Skeletal muscle satellite cell (primary cell): ENCODE data around the gene KCND1.
A peak's percentile ranks its signal among the peaks of the same experiment; 100 is the strongest.

Experiments used
- H3K27me3 ChIP-seq: 2 replicates; pipeline ENCODE4 v1.7.0; 2013; ENCODE audit warnings: low read length; ENCODE audit not compliant: control insufficient read depth, insufficient read depth
- H3K36me3 ChIP-seq: 2 replicates; pipeline ENCODE4 v1.7.0; 2013; ENCODE audit warnings: mild to moderate bottlenecking, control low read depth, low read length; ENCODE audit not compliant: insufficient read depth
- H3K4me1 ChIP-seq: 2 replicates; pipeline ENCODE4 v1.7.0; 2013; ENCODE audit warnings: low read length; ENCODE audit not compliant: control insufficient read depth, insufficient read depth
- H3K4me2 ChIP-seq: 2 replicates; pipeline ENCODE4 v1.7.0; 2013; ENCODE audit warnings: mild to moderate bottlenecking, low read length
- H3K4me3 ChIP-seq: 2 replicates; pipeline ENCODE4 v1.7.0; 2013; ENCODE audit warnings: low read length
- H3K9ac ChIP-seq: 2 replicates; pipeline ENCODE4 v1.7.0; 2013; ENCODE audit warnings: mild to moderate bottlenecking, low read depth, low read length, moderate library complexity
- H3K9me3 ChIP-seq: replicated peaks from 2 replicates; pipeline ENCODE4 v1.7.0; 2013; ENCODE audit warnings: mild to moderate bottlenecking, control low read depth, low read length

KCND1 gene

DNA sequence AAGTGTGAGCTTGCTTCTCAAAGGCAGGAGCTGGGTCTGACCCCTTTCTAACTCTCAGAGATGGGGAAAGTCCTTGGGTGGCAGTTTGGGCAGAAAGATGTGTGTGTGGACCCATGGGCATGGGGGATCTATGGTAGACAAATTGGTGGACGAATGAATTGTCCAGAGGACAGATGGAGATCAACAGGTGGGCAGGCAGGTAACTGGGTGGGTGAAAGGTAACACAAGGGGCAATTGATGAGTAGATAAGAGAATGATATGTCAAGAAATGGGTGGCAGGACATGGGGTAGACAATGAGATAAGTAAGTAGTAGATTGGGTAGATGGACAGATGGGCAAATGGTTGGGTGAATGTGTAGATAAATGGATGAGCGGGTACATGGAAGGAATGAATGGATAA is 2.9 kb upstream of the KCND1 start:
- peaks cover 13% of the 10 kb centered on the region for H3K36me3 ChIP-seq
- no peak overlapping the region for H3K9ac ChIP-seq
- H3K27me3 ChIP-seq = no peaks in the 10 kb centered on the region
- H3K4me3 ChIP-seq = no peak overlapping the region
- peaks cover 14% of the 10 kb centered on the region for H3K4me1 ChIP-seq
- no peak overlapping the region for H3K4me2 ChIP-seq
- H3K9me3 ChIP-seq = no peaks in the 10 kb centered on the region

DNA sequence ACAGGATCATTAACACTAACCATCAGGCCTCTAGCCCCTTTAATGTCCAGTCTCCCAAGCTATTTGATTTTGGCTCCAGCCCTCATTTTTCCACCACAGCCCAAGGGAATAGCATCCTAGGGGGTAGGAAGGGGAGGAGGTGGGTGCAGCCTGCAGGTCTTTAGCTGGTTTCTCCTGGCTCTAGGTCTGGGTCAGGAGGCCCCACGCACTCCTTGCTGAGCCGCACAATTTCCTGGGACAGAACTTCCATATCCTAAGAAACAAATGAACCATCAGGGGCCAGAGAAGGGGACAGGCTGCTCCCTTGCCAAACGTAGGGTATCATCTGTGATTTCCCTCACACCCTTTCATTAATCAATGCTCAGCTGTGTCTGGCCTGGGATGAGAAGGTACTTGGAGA is 2.4 kb upstream of the KCND1 start:
- H3K27me3 ChIP-seq = no peaks in the 10 kb centered on the region
- H3K9ac ChIP-seq = no peak overlapping the region
- no peaks in the 10 kb centered on the region for H3K9me3 ChIP-seq
- H3K36me3 ChIP-seq = peaks cover 13% of the 10 kb centered on the region
- H3K4me2 ChIP-seq = no peak overlapping the region
- H3K4me1 ChIP-seq = peaks cover 14% of the 10 kb centered on the region
- H3K4me3 ChIP-seq = no peak overlapping the region

DNA sequence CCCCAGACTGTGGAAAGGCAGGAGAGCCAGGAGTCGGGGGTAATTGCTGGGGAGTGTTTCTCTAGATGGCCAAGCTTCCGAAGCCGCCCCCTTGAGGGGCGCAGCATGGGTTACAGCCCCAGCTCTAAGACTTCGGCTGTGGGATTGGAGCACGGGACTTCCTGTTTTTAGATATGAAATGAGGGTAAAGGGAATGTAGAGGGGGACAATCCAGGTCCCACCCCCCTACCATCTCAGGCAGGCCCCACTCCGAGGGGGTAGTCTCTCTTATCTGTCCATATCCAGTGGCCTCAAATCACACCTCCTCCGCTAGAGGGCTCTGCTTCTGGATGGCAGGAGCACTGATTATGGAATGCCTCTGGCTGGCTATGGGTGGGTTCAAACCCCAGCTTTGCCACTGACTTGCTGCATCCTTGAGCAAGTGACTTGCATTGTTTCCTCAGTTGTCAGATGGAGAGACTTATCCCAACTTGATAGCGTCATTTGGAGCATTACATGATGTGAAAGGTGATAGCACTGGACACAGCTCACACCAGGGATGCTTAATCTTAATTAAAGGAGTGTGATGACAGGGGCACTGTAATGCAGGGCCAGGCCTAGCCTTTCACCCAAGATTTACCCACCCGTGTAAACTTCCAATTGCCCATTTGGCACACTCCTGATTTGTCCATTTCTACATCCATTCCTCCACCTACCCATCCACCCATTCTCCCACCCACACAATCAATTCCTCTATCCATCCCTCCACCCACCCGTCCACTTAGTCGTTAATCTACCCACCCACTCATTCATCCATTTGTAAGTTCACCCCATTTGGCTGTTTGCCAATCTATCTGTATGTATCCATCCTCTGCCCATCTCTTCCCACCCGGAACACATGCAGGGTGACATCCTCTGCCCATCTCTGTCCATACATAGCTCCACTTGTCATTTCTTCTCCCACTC is 848 bp upstream of the KCND1 start:
- H3K9ac ChIP-seq = no peak overlapping the region
- H3K27me3 ChIP-seq = no peaks in the 10 kb centered on the region
- no peaks in the 10 kb centered on the region for H3K9me3 ChIP-seq
- peak overlapping the region; percentile 71 for H3K4me2 ChIP-seq
- peak overlapping the region; percentile 43 for H3K4me3 ChIP-seq
- peaks cover 18% of the 10 kb centered on the region for H3K4me1 ChIP-seq
- peaks cover 6% of the 10 kb centered on the region for H3K36me3 ChIP-seq

DNA sequence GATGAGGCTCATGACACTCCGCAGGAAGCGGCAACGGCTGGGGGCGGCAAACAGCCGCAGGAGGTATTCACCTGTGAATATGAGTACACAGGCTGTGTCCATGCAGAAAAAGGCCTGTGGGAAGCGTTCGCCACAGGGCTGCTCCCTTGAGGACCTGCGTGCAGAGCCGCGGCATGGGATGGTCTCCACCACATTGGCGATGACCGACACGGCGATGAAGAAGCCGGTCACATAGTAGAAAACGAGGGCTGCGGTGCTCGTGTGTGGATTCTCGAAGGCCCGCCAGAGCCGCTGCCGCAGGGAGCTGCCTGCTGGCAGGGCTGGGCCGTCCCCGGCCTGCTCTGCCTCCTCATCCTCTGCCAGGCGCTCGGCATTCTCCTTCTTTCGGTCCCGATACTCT is 2.2 kb downstream of the KCND1 start:
- Histone ChIP-seq H3K9me3 (no peaks in the 10 kb centered on the region), H3K4me2 (no peak overlapping the region), H3K4me1 (peaks cover 25% of the 10 kb centered on the region), H3K9ac (no peak overlapping the region), H3K27me3 (no peaks in the 10 kb centered on the region), H3K4me3 (no peak overlapping the region), H3K36me3 (no peaks in the 10 kb centered on the region)

DNA sequence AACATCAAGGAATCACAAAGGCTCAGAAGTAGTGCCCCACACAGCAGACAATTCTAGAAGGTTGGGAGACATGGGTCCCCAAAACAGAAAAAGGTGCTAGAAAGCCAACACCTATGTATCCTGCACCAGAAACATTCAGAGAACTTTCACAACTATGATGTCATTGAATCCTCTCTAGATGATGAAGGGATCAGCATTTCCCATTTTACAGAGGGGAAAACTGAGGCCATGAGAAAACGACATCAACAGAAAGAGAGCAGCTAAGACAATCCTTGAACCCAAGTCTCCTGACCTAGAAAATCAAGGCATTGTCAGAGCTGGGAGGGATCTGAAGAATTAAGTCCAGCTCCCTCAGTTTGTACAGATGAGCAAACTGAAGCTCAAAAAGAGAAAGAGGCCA is 3.3 kb downstream of the KCND1 start:
- Histone ChIP-seq H3K4me3 (no peak overlapping the region), H3K4me1 (peaks cover 25% of the 10 kb centered on the region), H3K36me3 (no peaks in the 10 kb centered on the region), H3K9me3 (no peaks in the 10 kb centered on the region), H3K9ac (no peak overlapping the region), H3K4me2 (no peak overlapping the region), H3K27me3 (no peaks in the 10 kb centered on the region)

DNA sequence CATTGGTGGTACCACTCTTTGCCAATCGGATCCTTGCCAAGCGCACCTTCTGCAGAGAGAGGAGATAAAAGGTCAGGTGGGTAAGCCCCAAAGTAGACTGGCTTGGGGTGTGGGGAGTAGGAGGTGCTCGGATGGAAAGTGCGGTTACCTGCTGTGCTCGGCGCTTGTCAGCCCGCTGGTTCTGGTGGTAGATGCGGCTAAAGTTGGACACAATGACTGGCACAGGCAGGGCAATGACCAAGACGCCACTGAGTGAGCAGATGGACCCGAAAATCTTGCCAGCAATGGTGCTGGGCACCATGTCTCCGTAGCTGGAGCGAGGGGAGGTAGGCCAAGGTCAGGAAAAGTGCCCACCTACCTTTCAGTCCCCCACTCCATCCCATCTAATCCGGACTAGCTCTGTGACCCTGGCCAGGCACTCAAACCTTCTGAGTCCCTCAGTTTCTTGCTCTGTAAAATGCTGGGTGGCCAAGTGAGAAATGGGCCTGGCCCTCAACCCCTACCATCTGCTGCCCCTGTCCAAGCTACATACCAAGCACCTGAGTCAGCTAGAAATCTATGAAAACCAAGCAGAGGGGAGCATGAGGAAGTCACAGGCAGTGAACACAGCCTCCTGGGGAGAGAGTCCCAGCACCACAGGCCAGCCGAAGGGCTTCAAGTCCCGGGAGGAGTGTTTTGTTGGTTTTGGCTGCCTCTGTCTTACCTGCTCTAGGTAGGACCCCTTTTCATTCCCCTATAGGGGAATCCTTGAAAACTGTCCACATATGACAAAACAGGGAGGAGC is 4.7 kb downstream of the KCND1 start:
- Histone ChIP-seq H3K36me3 (no peaks in the 10 kb centered on the region), H3K4me3 (no peak overlapping the region), H3K4me1 (peaks cover 16% of the 10 kb centered on the region), H3K4me2 (peak overlapping the region; percentile 18), H3K9me3 (no peaks in the 10 kb centered on the region), H3K9ac (peak overlapping the region; percentile 35), H3K27me3 (no peaks in the 10 kb centered on the region)

DNA sequence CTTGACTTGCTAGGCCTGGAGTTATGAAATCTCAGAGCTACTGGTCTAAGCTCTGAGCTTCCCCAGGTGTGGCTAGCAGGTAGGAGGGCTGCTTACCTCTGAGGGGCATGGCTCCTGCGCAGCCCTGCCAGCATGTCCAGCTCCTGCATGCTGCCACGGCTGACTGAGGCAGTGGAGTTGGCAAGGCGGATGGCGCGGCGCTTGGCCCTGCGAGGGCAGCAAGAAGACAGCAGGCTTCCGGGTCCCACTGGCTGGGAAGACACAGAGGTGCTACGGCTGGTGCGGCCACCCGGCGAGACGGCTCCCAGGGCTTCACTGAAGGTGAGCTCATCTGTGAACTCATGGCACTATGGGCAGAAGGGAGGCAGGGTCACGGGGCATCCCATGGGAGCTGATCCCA is 5.7 kb downstream of the KCND1 start:
- no peak overlapping the region for H3K4me2 ChIP-seq

DNA sequence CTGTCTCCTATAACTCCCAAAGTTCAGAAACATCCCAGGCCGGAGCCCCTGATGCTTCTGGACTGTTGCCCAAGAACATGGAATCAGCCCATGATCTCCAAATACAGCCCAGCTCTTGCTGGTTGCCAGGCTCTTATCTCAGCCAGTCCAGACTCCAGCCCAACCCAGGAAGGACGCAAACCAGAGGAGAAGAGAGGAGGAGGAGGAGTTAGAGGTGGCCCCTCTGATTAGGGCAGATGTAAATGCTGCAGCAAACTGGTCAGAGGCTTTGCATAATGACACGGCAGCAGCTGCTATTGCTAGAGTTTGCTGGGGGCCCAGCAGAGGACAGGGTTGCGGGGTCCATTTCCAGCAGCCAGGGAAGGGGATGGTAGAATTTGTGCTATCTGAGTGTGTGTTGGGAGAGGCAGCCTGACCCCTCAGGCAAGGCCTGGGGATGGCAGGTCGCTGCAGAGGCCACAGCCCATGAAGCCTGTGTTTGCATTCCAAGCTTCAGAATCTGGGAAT is 10.0 kb downstream of the KCND1 start:
- Histone ChIP-seq H3K4me3 (no peak overlapping the region), H3K4me1 (peaks cover 5% of the 10 kb centered on the region), H3K9ac (no peak overlapping the region), H3K4me2 (no peak overlapping the region), H3K27me3 (no peaks in the 10 kb centered on the region), H3K36me3 (no peaks in the 10 kb centered on the region), H3K9me3 (no peaks in the 10 kb centered on the region)

More for the DNA sequence above, 5.7 kb downstream of the KCND1 start:
- Histone ChIP-seq H3K4me1 (peaks cover 11% of the 10 kb centered on the region), H3K4me3 (no peak overlapping the region), H3K27me3 (no peaks in the 10 kb centered on the region), H3K36me3 (no peaks in the 10 kb centered on the region), H3K9me3 (no peaks in the 10 kb centered on the region), H3K9ac (no peak overlapping the region)

DNA sequence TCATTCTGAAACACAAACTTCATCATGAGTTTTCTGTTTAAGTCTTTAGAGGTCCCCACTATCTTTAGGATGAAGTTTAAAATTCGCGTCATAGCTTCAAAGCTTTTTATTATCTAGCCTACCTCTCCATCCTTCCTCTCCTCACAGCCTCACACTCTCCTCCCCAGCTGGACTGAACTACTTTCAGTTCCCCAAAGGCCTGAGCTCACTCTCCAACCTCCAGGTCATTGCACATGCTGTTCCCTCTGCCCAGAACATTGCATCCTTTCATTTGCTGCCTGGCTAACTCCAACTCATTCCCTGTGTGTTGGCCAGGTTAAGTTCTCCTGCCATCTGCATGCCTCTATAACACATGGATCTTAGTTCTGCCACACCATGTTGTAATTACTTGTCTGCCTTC is 11.4 kb downstream of the KCND1 start:
- H3K27me3 ChIP-seq = no peaks in the 10 kb centered on the region

DNA sequence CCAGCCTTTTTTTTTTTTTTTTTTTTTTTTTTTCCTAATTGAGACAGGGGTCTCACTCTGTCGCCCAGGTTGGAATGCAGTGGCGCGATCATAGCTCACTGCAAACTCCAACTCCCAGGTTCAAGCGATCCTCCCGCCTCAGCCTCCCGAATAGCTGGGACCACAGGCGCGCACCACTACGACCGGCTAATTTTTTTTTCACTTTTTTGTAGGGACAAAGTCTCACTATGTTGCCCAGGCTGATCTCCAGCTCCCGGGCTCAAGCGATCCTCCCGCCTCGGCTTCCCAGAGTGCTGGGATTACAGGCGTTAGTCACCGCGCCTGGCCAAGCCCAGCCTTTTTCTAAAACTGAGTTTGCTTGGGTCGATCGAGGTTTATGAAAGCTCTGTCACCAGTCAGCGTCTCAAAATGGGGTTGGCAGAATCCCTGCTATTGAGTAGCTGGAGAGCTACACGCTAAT is 13.0 kb downstream of the KCND1 start:
- Histone ChIP-seq H3K9me3 (no peaks in the 10 kb centered on the region), H3K36me3 (peaks cover 7% of the 10 kb centered on the region), H3K27me3 (no peaks in the 10 kb centered on the region), H3K9ac (peak overlapping the region; percentile 87), H3K4me1 (peaks cover 5% of the 10 kb centered on the region), H3K4me3 (peak overlapping the region; percentile 74), H3K4me2 (peak overlapping the region; percentile 74)

More for the DNA sequence above, 11.4 kb downstream of the KCND1 start:
- Histone ChIP-seq H3K4me2 (no peak overlapping the region), H3K36me3 (peaks cover 4% of the 10 kb centered on the region), H3K4me1 (peaks cover 5% of the 10 kb centered on the region), H3K9me3 (no peaks in the 10 kb centered on the region), H3K4me3 (no peak overlapping the region), H3K9ac (no peak overlapping the region)

DNA sequence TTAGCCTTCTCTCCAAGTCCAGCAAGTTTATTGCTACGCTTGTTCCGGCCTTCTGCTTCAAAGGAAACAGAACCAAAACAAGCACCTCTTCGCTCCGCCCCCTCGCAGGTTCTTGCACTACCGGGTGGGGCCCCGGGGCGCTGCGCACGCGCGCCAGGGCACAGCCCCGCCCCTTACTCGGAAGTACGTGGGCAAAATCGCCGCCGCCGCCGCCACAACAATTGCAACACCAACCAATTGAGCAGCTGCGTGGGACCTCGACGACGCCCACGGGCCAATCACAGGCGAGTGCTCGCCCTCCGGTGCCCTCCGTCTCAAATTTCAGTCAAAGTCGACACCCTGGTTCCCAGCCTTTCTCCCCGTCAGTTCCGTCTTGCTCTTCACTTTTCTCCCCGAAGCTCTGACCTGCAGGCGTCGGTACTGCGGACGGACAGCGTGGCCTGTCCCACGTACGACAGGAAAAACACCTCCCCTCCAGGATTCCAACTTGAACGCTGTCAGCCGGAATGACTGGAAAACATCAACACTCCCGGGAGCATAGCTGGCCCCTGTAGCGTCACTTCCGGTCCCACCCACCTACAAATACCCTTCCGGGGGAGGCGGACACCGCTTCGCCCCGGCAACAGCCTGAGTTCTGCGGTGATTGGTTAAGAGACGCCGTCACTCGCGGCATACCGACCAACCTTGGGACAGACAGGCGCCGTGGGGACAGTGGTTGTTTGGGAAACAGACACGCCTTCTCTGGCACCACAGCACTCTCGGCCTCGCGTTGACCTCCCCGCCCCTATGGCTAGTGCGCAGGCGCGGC is 13.6 kb downstream of the KCND1 start:
- Histone ChIP-seq H3K27me3 (no peaks in the 10 kb centered on the region), H3K36me3 (peaks cover 7% of the 10 kb centered on the region), H3K4me1 (peaks cover 5% of the 10 kb centered on the region), H3K9ac (peak overlapping the region; percentile 87), H3K4me2 (peak overlapping the region; percentile 76), H3K4me3 (peak overlapping the region; percentile 78), H3K9me3 (no peaks in the 10 kb centered on the region)
